ENCODE results near the gene PKN3. TPM values are rescaled to one million over a fixed set of nuclear protein-coding genes. Genes with fewer than 3 reads are reported as not detected.

The PKN3 gene
- total and polyA plus RNA-seq, 9 of the 15 experiments (the other 6 are each of a cell fraction or from before 2014, with no cell fraction given), result 0.82 to 49.2 (median 19.7) TPM

DNA sequence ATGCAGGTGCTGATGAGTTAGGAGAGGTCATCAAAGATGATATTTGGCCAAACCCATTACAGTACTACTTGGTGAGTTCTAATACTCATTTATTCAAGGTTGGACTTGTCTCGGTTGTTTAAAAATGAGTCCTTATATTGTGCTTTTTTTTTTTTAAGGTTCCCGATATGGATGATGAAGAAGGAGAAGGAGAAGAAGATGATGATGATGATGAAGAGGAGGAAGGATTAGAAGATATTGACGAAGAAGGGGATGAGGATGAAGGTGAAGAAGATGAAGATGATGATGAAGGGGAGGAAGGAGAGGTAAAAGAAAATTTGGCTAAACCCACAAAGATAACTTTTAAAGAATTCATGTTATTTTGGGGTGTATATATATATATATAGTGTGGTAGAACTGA, 8.6 kb upstream of the PKN3 start (continued):
- TF ChIP-seq, protein P1, sequence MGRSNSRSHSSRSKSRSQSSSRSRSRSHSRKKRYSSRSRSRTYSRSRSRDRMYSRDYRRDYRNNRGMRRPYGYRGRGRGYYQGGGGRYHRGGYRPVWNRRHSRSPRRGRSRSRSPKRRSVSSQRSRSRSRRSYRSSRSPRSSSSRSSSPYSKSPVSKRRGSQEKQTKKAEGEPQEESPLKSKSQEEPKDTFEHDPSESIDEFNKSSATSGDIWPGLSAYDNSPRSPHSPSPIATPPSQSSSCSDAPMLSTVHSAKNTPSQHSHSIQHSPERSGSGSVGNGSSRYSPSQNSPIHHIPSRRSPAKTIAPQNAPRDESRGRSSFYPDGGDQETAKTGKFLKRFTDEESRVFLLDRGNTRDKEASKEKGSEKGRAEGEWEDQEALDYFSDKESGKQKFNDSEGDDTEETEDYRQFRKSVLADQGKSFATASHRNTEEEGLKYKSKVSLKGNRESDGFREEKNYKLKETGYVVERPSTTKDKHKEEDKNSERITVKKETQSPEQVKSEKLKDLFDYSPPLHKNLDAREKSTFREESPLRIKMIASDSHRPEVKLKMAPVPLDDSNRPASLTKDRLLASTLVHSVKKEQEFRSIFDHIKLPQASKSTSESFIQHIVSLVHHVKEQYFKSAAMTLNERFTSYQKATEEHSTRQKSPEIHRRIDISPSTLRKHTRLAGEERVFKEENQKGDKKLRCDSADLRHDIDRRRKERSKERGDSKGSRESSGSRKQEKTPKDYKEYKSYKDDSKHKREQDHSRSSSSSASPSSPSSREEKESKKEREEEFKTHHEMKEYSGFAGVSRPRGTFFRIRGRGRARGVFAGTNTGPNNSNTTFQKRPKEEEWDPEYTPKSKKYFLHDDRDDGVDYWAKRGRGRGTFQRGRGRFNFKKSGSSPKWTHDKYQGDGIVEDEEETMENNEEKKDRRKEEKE (IDR thresholded peaks at IDR 0.05; ENCODE audit: borderline replicate concordance in 1 of 2, control insufficient read depth in 1 of 2, low read depth in 2 of 2, low read length in 1 of 2), result 0 out of 4 replicates have a peak, but pooled peaks of 1 of the 2 experiments have one; percentile 48

DNA sequence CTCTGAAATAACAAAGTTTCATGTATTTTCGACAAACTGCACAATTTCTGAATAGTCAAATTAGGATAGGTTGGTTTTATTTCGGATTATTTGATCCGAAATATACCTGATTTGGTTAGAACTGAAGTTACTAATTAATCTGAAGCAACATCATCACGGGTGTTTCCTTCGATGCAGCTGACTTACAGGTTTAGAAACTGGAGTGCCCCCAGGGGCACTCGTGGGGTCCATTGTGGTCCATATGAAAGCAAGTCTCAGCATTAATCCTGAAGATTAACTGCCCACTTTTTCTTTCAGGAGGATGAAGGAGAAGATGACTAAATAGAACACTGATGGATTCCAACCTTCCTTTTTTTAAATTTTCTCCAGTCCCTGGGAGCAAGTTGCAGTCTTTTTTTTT, 8.0 kb upstream of the PKN3 start:
- H3K79me2 ChIP-seq (ENCODE audit: control insufficient read depth, insufficient read depth, low read length), result peaks cover 50% of the 10 kb centered on the region
- DNase-seq (ENCODE audit: extremely low read depth in 1 of 4, low spot score in 3 of 4) (no peak), ATAC-seq (no peak), FAIRE-seq (no peak)
- H3K4me2 ChIP-seq (ENCODE audit: insufficient read depth, low read length), result no peak overlapping the region
- ChIA-PET POLR2A (interaction anchor here (0.6 to 0.8 kb wide), 2 partner anchors 12 to 45 kb away, joined by 3 to 4 read pairs; no protein-coding TSS in a partner anchor), CTCF (ENCODE audit: low intra/inter-chr PET ratio) (no interaction called here)
- no peak for TF ChIP-seq SAFB2 (IDR thresholded peaks at IDR 0.05; ENCODE audit: borderline replicate concordance, low read depth, low read length, severe bottlenecking)
- TF ChIP-seq HDAC1 (IDR thresholded peaks at IDR 0.05), result no peak
- TF ChIP-seq, protein P2, sequence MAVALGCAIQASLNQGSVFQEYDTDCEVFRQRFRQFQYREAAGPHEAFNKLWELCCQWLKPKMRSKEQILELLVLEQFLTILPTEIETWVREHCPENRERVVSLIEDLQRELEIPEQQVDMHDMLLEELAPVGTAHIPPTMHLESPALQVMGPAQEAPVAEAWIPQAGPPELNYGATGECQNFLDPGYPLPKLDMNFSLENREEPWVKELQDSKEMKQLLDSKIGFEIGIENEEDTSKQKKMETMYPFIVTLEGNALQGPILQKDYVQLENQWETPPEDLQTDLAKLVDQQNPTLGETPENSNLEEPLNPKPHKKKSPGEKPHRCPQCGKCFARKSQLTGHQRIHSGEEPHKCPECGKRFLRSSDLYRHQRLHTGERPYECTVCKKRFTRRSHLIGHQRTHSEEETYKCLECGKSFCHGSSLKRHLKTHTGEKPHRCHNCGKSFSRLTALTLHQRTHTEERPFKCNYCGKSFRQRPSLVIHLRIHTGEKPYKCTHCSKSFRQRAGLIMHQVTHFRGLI (CRISPR knock-in tag; IDR thresholded peaks at IDR 0.05), result no peak
- TF ChIP-seq, protein P3, sequence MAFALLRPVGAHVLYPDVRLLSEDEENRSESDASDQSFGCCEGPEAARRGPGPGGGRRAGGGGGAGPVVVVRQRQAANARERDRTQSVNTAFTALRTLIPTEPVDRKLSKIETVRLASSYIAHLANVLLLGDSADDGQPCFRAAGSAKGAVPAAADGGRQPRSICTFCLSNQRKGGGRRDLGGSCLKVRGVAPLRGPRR (CRISPR knock-in tag; IDR thresholded peaks at IDR 0.05), result no peak
- no peak for TF ChIP-seq ZNF384 (IDR thresholded peaks at IDR 0.05; ENCODE audit: low read depth, low read length)
- TF ChIP-seq CEBPB (tag; IDR thresholded peaks at IDR 0.05), result no peak
- TF ChIP-seq, protein P4, sequence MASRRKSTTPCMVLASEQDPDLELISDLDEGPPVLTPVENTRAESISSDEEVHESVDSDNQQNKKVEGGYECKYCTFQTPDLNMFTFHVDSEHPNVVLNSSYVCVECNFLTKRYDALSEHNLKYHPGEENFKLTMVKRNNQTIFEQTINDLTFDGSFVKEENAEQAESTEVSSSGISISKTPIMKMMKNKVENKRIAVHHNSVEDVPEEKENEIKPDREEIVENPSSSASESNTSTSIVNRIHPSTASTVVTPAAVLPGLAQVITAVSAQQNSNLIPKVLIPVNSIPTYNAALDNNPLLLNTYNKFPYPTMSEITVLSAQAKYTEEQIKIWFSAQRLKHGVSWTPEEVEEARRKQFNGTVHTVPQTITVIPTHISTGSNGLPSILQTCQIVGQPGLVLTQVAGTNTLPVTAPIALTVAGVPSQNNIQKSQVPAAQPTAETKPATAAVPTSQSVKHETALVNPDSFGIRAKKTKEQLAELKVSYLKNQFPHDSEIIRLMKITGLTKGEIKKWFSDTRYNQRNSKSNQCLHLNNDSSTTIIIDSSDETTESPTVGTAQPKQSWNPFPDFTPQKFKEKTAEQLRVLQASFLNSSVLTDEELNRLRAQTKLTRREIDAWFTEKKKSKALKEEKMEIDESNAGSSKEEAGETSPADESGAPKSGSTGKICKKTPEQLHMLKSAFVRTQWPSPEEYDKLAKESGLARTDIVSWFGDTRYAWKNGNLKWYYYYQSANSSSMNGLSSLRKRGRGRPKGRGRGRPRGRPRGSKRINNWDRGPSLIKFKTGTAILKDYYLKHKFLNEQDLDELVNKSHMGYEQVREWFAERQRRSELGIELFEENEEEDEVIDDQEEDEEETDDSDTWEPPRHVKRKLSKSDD (conservative IDR thresholded peaks at IDR 0.05; ENCODE audit: low read length), result no peak
- peaks cover 5% of the 10 kb centered on the region in 2 experiments; a peak in 3 of 5 replicates for H3K4me1 ChIP-seq (replicated peaks in 1 of 2; ENCODE audit: control insufficient read depth in 2 of 2, insufficient read depth in 2 of 2, low read length in 2 of 2)
- H3K9me3 ChIP-seq (replicated peaks; ENCODE audit: control insufficient read depth, insufficient read depth, low read depth, low read length), result no peaks in the 10 kb centered on the region
- H3K4me3 ChIP-seq, result no peak overlapping the region
- no peaks in the 10 kb centered on the region for H3K27me3 ChIP-seq (ENCODE audit: control insufficient read depth in 2 of 2, insufficient read depth in 2 of 2, low read length in 2 of 2)
- intact Hi-C loops (cut with micrococcal nuclease), result loop anchor here (10.0 kb wide), 1 partner anchor 980 kb away; no protein-coding TSS in a partner anchor
- peaks cover 14% of the 10 kb centered on the region for H4K20me1 ChIP-seq (replicated peaks; ENCODE audit: control insufficient read depth, insufficient read depth, low read length)
- BruUV-seq (replicated peaks), result no TSS peak
- in situ Hi-C loops (cut with MboI), result loop anchor here (10.0 kb wide), 3 partner anchors 450 to 1090 kb away; no protein-coding TSS in a partner anchor
- H3K36me3 ChIP-seq (ENCODE audit: control insufficient read depth, insufficient read depth, low read length), result peaks cover 71% of the 10 kb centered on the region
- H3K9me1 ChIP-seq (ENCODE audit: control insufficient read depth, insufficient read depth, low read length), result no peaks in the 10 kb centered on the region
- H3K27ac ChIP-seq (ENCODE audit: extremely low read depth, low read depth, low read length), result no peak overlapping the region
- H2AFZ ChIP-seq (ENCODE audit: low read depth, low read length), result no peak overlapping the region
- H3K9ac ChIP-seq (ENCODE audit: insufficient read depth in 1 of 2, low read depth in 2 of 2, low read length in 2 of 2), result no peak overlapping the region
- 94% methylated on average over 6 of the region's 6 CpGs for WGBS (ENCODE audit: insufficient coverage, low coverage, missing lambda C conversion rate)

All from K562 (cell line).